ENCODE measurements around the gene SPSB3.

DNA sequence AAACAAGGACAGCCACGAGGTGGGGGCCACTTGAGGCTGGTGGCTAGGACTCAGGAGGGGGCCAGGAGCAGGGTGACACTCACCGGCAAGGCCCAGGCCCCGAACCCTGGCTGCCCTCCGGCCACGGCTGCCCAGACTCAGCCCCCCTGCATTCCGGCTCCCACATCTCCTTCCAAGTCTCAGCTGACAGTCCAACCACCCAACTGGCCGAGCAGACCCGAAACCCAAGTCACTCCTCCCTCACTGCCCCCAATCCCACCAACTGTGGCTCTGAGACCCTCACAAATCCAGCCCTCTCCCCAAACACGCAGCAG is 34.9 kb upstream of the SPSB3 start:
- no peak for TF ChIP-seq SUZ12 (IDR thresholded peaks at IDR 0.05; ENCODE audit: low read depth, low read length)
- no peak for TF ChIP-seq EZH2 (conservative IDR thresholded peaks at IDR 0.05; ENCODE audit: low read depth, low read length)
- TF ChIP-seq KDM2A (CRISPR knock-in tag; IDR thresholded peaks at IDR 0.05; ENCODE audit: borderline replicate concordance, low read depth) = no peak
- TF ChIP-seq, protein P1, sequence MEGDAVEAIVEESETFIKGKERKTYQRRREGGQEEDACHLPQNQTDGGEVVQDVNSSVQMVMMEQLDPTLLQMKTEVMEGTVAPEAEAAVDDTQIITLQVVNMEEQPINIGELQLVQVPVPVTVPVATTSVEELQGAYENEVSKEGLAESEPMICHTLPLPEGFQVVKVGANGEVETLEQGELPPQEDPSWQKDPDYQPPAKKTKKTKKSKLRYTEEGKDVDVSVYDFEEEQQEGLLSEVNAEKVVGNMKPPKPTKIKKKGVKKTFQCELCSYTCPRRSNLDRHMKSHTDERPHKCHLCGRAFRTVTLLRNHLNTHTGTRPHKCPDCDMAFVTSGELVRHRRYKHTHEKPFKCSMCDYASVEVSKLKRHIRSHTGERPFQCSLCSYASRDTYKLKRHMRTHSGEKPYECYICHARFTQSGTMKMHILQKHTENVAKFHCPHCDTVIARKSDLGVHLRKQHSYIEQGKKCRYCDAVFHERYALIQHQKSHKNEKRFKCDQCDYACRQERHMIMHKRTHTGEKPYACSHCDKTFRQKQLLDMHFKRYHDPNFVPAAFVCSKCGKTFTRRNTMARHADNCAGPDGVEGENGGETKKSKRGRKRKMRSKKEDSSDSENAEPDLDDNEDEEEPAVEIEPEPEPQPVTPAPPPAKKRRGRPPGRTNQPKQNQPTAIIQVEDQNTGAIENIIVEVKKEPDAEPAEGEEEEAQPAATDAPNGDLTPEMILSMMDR (CRISPR knock-in tag; IDR thresholded peaks at IDR 0.05) = no peak
- TF ChIP-seq GTF2F1 (IDR thresholded peaks at IDR 0.05; ENCODE audit: low read length) = no peak
- no peak for TF ChIP-seq CREB1 (IDR thresholded peaks at IDR 0.05)
- no peak for TF ChIP-seq CREB1 (CRISPR knock-in tag; IDR thresholded peaks at IDR 0.05)

All from HepG2 (cell line).